Hepatocyte (in vitro differentiated cells): ENCODE measurements around the gene PSEN1. TPM values are rescaled to one million over a fixed set of nuclear protein-coding genes. Genes with fewer than 3 reads are reported as not detected.

ENCODE experiments used
- DNase-seq: peaks from one replicate; pipeline ENCODE4 v3.0.0-alpha.2; 2016; ENCODE audit warnings: low spot score
- H2AFZ ChIP-seq: fragments of 200-600 bp; sonication (generic); 2 replicates; pipeline ENCODE4 v1.6.0; 2016; ENCODE audit warnings: antibody characterized with exemption, mild to moderate bottlenecking
- H3K27ac ChIP-seq: fragments of 200-600 bp; sonication (generic); 2 replicates; pipeline ENCODE4 v1.5.1; 2016; ENCODE audit warnings: mild to moderate bottlenecking
- H3K27me3 ChIP-seq: fragments of 200-600 bp; sonication (generic); 2 replicates; pipeline ENCODE4 v1.6.1; 2016
- H3K36me3 ChIP-seq: fragments of 200-600 bp; sonication (generic); replicated peaks from 2 replicates; pipeline ENCODE4 v1.5.1; 2016; ENCODE audit warnings: low read depth; ENCODE audit not compliant: insufficient read depth
- H3K4me1 ChIP-seq: fragments of 200-600 bp; sonication (generic); 2 replicates; pipeline ENCODE4 v1.5.1; 2016; ENCODE audit warnings: mild to moderate bottlenecking, moderate library complexity; ENCODE audit not compliant: insufficient read depth
- H3K4me2 ChIP-seq: fragments of 200-600 bp; sonication (generic); 2 replicates; pipeline ENCODE4 v1.6.0; 2016
- H3K4me3 ChIP-seq: fragments of 200-600 bp; sonication (generic); 2 replicates; pipeline ENCODE4 v1.5.1; 2016; ENCODE audit warnings: mild to moderate bottlenecking
- H3K79me2 ChIP-seq: fragments of 200-600 bp; sonication (generic); 2 replicates; pipeline ENCODE4 v1.6.0; 2017; ENCODE audit warnings: mild to moderate bottlenecking
- H3K9me2 ChIP-seq: fragments of 200-600 bp; sonication (generic); replicated peaks from 2 replicates; pipeline ENCODE4 v1.6.0; 2017; ENCODE audit warnings: mild to moderate bottlenecking; ENCODE audit not compliant: insufficient read depth
- H3K9me3 ChIP-seq: fragments of 200-600 bp; sonication (generic); 2 replicates; pipeline ENCODE4 v1.5.1; 2016; ENCODE audit warnings: low read depth, mild to moderate bottlenecking
- H4K20me1 ChIP-seq: fragments of 200-600 bp; sonication (generic); 2 replicates; pipeline ENCODE4 v1.6.0; 2016; ENCODE audit warnings: mild to moderate bottlenecking; ENCODE audit not compliant: insufficient read depth, poor library complexity, severe bottlenecking
- CTCF ChIP-seq: fragments of 200-600 bp; sonication (generic); IDR thresholded peaks from 2 replicates; pipeline ENCODE4 v1.5.1; 2016; ENCODE audit warnings: antibody characterized with exemption, mild to moderate bottlenecking; ENCODE audit not compliant: poor library complexity
- EZH2 ChIP-seq: fragments of 200-600 bp; sonication (generic); IDR thresholded peaks from 2 replicates; pipeline ENCODE4 v1.6.1; 2016; ENCODE audit warnings: antibody characterized with exemption, mild to moderate bottlenecking, borderline replicate concordance
- EZH2phosphoT487 ChIP-seq: fragments of 200-600 bp; sonication (generic); IDR thresholded peaks from one replicate; pipeline ENCODE4 v1.6.1; 2018; ENCODE audit warnings: antibody characterized with exemption, mild to moderate bottlenecking, low read depth, moderate library complexity; ENCODE audit not compliant: unreplicated experiment, severe bottlenecking
- WGBS: methylation state at CpG from one replicate; pipeline ENCODE4 v1.1.6; 2016; ENCODE audit warnings: low lambda C conversion rate; ENCODE audit errors: missing lambda C conversion rate; 5-methylcytosine and 5-hydroxymethylcytosine counted together
- polyA plus RNA-seq: library from polyadenylated mRNA; unstranded; fragments of >200 nt; fragmentation: Nextera tagmentation; extraction: Ambion mirVana; gene quantifications from 2 replicates; pipeline ENCODE4 v1.2.1, GENCODE V29; 2016
- total RNA-seq: library from RNA; depleted of rRNA; stranded (reverse); fragments of >200 nt; gene quantifications from 2 replicates; pipeline ENCODE4 v1.2.3, GENCODE V29; 2014

The PSEN1 gene
- total and polyA plus RNA-seq, 2 experiments from 2014 or later, result 65.6 to 71.6 TPM

DNA sequence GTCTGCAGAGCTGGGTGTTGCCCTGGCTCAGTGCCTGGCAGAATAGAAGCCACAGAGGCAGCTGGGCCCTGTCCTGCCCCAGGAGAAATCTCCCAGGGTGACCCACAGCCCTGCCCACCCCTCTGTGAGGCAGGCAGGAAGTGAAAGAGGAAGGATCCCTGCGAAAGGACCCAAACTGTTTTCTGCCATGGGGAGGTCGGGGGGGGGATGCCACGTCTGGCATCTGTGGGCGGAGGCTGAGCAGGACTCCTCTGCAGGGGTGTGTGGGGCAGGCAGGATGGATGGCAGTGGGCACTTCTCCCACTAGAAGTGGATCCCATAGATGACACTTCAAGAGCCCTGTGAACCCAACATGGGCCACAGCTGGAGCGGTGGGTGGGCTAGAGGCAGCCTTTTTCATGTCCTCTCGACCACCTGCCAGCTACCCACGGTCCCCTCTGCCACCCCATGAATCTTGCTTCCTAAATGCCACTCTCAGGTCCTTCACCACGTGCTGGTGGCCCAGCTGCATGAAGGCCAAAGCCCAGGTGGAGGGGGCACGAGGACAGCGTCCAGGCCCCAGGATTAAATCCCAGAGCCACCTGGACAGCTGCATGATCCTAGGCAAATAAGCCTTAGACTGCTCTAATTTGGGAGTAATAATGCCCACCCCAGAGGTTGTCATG, 104.6 kb downstream of the PSEN1 start:
- Histone ChIP-seq H3K4me2 (no peak overlapping the region), H3K4me3 (no peak overlapping the region), H3K79me2 (no peaks in the 10 kb centered on the region), H3K9me3 (no peaks in the 10 kb centered on the region), H3K27ac (no peak overlapping the region), H3K9me2 (no peaks in the 10 kb centered on the region), H2AFZ (no peak overlapping the region), H3K36me3 (no peaks in the 10 kb centered on the region), H3K27me3 (peaks cover 26% of the 10 kb centered on the region), H4K20me1 (no peaks in the 10 kb centered on the region), H3K4me1 (peaks cover 39% of the 10 kb centered on the region)
- TF ChIP-seq CTCF (no peak), EZH2phosphoT487 (no peak), EZH2 (no peak)
- no peak for DNase-seq
- 86% methylated on average over 10 of the region's 10 CpGs for WGBS

DNA sequence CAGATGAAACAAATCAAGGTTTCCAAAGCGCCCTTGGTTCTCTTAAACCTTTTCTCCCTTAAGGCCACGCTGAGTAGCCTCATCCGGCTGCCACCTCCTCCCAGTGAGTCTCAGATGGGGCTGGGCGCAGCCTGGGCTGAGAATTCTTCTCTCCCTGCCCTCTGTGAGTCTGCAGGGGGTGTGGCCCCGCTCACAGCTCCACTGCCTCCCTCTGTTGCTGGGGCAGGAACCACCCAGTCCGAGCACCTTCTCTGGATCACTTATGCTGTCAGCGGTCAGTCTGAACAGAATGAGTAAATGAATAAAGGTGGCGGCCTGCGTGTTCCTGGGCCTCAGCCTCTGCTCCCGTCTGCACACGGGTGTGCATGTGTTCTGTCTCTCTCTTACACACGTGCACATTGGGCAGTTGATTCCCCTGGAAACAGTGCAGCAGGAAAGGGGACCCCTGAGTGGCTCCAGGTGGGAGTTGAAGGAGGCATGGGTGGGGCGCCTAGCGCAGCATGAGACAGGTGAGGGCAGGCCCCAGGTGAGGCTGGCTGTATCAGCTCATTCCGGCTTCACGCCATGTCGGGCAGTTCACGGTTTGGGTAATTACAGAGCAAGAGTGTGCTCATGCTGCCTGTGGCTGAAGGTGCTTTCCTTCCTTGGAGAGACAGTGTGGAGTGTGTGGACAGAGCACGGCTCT, 105.3 kb downstream of the PSEN1 start:
- peaks cover 26% of the 10 kb centered on the region for H3K27me3 ChIP-seq
- TF ChIP-seq EZH2 (no peak), CTCF (no peak), EZH2phosphoT487 (no peak)
- DNase-seq, result no peak

DNA sequence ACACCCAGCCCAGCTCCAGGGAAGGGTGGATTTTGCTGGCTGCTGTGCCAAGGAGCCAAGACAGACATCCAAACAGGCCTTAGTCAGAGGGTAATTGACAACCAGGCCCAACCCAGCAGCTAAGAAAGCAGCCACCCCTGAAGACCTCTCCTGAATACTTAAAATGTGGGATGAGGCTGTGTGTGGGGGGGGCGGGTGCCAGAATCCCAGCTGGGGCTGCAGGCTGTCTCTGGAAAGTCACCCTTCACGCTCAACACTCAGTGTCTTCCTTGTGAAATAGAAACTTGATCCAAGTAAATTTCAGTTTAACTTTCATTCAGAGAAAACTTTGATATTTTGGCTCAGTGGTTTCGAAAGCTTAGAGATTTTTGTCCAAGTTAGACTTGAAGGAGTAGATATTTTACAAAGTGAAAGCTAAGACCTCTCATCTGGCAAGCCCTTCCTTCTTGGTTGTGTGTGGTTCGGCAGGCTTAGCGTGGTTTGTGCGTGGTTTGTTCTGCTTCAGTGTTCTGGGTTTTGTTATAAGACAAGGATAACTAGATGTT, 106.1 kb downstream of the PSEN1 start:
- Histone ChIP-seq H3K4me3 (no peak overlapping the region), H2AFZ (no peak overlapping the region), H3K9me3 (no peaks in the 10 kb centered on the region), H3K4me1 (peaks cover 30% of the 10 kb centered on the region), H3K4me2 (no peak overlapping the region), H3K36me3 (no peaks in the 10 kb centered on the region), H3K27ac (no peak overlapping the region), H4K20me1 (no peaks in the 10 kb centered on the region), H3K79me2 (no peaks in the 10 kb centered on the region), H3K27me3 (peaks cover 23% of the 10 kb centered on the region), H3K9me2 (no peaks in the 10 kb centered on the region)
- no peak for DNase-seq
- 87% methylated on average over 6 of the region's 6 CpGs for whole genome bisulfite sequencing
- TF ChIP-seq EZH2 (no peak), CTCF (no peak)

More for the DNA sequence above, 105.3 kb downstream of the PSEN1 start:
- WGBS, result 90% methylated on average over 19 of the region's 19 CpGs
- H3K4me3 ChIP-seq, result no peak overlapping the region
- H3K9me3 ChIP-seq, result no peaks in the 10 kb centered on the region
- no peaks in the 10 kb centered on the region for H4K20me1 ChIP-seq
- peaks cover 35% of the 10 kb centered on the region for H3K4me1 ChIP-seq
- no peak overlapping the region for H2AFZ ChIP-seq
- H3K4me2 ChIP-seq, result no peak overlapping the region
- H3K79me2 ChIP-seq, result no peaks in the 10 kb centered on the region
- no peak overlapping the region for H3K27ac ChIP-seq
- H3K36me3 ChIP-seq, result no peaks in the 10 kb centered on the region
- no peaks in the 10 kb centered on the region for H3K9me2 ChIP-seq
